Prostate gland (tissue), 2 donors: Measurements from ENCODE around the gene NKX1-2. TPM values are rescaled to one million over a fixed set of nuclear protein-coding genes. Genes with fewer than 3 reads are reported as not detected.

Experiments used
- DNase-seq: peaks from one replicate; pipeline ENCODE4 v3.0.0-alpha.2; 2019; ENCODE audit warnings: low spot score
- H3K27ac ChIP-seq, 2 donors: fragments of 200-600 bp; sonication (generic); 2 replicates each; pipeline ENCODE4 v1.5.1; 2017 to 2019
- H3K27me3 ChIP-seq: fragments of 200-600 bp; sonication (generic); replicated peaks from 2 replicates; pipeline ENCODE4 v1.5.1; 2019; ENCODE audit not compliant: insufficient read depth
- H3K36me3 ChIP-seq, 2 donors: fragments of 200-600 bp; sonication (generic); 1 replicate in 1 of 2; 2 replicates in 1 of 2; pipeline versions ENCODE4 v1.5.1 to v1.8.1; 2017 to 2019
- H3K4me1 ChIP-seq: fragments of 200-600 bp; sonication (generic); replicated peaks from 2 replicates; pipeline ENCODE4 v1.5.1; 2019
- H3K4me3 ChIP-seq, 2 donors: fragments of 200-600 bp; sonication (generic); 2 replicates each; pipeline ENCODE4 v1.5.1; 2017 to 2019
- H3K9me3 ChIP-seq: fragments of 200-600 bp; sonication (generic); 2 replicates; pipeline ENCODE4 v1.5.1; 2017
- POLR2A ChIP-seq: fragments of 450-650 bp; IDR thresholded peaks from one replicate; pipeline ENCODE4 v1.6.1; 2016; ENCODE audit warnings: antibody characterized with exemption, mild to moderate bottlenecking
- POLR2AphosphoS5 ChIP-seq: sonication (generic); formaldehyde crosslinking; IDR thresholded peaks from one replicate; pipeline ENCODE4 v1.6.1; 2017; ENCODE audit warnings: antibody characterized with exemption
- WGBS: methylation state at CpG from one replicate; pipeline ENCODE4 v1.1.5; 2018; 5-methylcytosine and 5-hydroxymethylcytosine counted together
- intact Hi-C: fragments of 100-400 bp; cut with DNase I; formaldehyde crosslinking; loops from one replicate; pipeline ENCODE4 v1.14.2; 2022
- total RNA-seq, 2 donors: library from RNA; depleted of rRNA; stranded (reverse); fragments of >200 nt; gene quantifications; one replicate each; pipeline ENCODE4 v1.1.0, GENCODE V29; 2016
- TF ChIP-seq, protein P1 (sequence below), 4 experiments: fragments of 200-600 bp in 2 of 4; fragments of 450-650 bp in 2 of 4; sonication (generic) in 2 of 4; IDR thresholded peaks; 1 replicate in 3 of 4; 2 replicates in 1 of 4; pipeline ENCODE4 v1.5.1; 2016 to 2019; ENCODE audit warnings: antibody characterized with exemption in 4 of 4, mild to moderate bottlenecking in 2 of 4, moderate library complexity in 2 of 4

The NKX1-2 gene
- total RNA-seq, 2 donors from 2014 or later: 0.14 to 0.85 TPM

DNA sequence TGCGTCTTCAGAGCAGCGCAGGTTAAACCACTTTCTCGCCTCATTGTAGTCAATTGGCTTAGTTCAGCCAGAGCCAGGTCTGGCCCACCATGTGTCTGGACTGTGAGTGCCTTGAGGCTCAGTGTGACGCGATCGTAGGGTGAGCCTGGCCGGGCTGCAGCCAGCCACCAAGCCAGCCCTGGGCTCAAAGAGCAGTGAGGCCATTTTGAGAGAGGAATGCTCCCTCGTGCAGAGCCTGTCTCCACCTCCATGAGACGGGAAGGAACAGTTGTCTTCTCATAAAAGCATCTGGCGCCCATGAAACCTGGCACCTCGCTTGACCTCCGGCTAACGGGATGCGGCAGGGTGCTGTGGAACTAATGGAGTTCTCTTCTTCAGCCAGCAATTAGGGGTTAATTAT, 46.3 kb upstream of the NKX1-2 start:
- Histone ChIP-seq H3K36me3 (no peaks in the 10 kb centered on the region), H3K4me1 (peaks cover 7% of the 10 kb centered on the region), H3K27ac (no peak overlapping the region), H3K4me3 (no peak overlapping the region), H3K27me3 (no peaks in the 10 kb centered on the region), H3K9me3 (no peaks in the 10 kb centered on the region)
- 94% methylated on average over 14 of the region's 14 CpGs for WGBS
- TF ChIP-seq, protein P1, sequence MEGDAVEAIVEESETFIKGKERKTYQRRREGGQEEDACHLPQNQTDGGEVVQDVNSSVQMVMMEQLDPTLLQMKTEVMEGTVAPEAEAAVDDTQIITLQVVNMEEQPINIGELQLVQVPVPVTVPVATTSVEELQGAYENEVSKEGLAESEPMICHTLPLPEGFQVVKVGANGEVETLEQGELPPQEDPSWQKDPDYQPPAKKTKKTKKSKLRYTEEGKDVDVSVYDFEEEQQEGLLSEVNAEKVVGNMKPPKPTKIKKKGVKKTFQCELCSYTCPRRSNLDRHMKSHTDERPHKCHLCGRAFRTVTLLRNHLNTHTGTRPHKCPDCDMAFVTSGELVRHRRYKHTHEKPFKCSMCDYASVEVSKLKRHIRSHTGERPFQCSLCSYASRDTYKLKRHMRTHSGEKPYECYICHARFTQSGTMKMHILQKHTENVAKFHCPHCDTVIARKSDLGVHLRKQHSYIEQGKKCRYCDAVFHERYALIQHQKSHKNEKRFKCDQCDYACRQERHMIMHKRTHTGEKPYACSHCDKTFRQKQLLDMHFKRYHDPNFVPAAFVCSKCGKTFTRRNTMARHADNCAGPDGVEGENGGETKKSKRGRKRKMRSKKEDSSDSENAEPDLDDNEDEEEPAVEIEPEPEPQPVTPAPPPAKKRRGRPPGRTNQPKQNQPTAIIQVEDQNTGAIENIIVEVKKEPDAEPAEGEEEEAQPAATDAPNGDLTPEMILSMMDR (IDR thresholded peaks at IDR 0.05): no peak
- no peak for TF ChIP-seq POLR2AphosphoS5
- no peak for TF ChIP-seq POLR2A
- DNase-seq: no peak
- intact Hi-C loops: no loop called here

DNA sequence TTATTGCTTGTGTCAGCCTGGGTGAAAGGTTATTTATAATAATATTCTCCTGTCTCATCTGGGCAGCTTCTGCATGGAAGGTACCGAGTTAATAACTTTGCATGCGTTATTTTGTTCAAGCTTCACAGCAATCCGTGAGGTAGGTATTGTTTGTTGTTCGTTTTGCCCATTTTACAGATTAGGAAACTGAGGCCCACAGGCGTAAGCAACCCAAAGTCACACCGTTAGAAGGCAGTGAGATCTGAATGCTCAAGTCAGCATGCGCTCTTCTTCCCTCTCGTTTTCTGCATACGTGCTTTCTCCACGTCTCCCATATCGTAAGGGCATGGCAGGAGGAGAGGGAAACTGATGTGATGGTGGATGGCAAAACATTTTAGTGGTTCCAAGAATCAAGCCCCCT, 45.9 kb upstream of the NKX1-2 start:
- DNase-seq: no peak
- Histone ChIP-seq H3K9me3 (no peaks in the 10 kb centered on the region), H3K27ac (no peak overlapping the region), H3K4me3 (no peak overlapping the region), H3K36me3 (no peaks in the 10 kb centered on the region), H3K4me1 (peaks cover 7% of the 10 kb centered on the region), H3K27me3 (no peaks in the 10 kb centered on the region)
- 95% methylated on average over 11 of the region's 11 CpGs for WGBS
- intact Hi-C loops: no loop called here
- TF ChIP-seq POLR2AphosphoS5: no peak
- no peak for TF ChIP-seq POLR2A
- TF ChIP-seq, protein P1 (IDR thresholded peaks at IDR 0.05): no peak

DNA sequence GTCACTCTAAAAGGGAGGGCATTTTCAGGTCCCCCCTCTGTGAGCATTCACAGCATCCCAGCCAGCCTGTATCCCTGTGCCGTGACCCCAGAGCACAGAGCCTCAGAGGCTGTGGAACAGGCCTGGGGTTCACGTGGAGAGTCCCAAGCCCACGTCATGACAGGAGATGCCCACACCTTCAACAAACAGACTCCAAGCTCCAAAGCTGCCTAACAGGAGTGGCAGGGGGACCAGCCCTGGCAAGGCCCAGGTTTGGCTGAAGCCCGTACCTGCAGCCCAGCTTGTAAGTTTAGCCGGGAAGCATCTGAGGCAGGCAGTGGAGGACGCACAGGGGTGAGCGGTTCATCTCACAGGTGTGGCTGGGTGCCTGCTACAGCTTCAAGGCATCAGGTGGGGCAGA, 45.3 kb upstream of the NKX1-2 start:
- Histone ChIP-seq H3K27ac (no peak overlapping the region), H3K36me3 (no peaks in the 10 kb centered on the region), H3K9me3 (no peaks in the 10 kb centered on the region), H3K27me3 (no peaks in the 10 kb centered on the region), H3K4me1 (peaks cover 7% of the 10 kb centered on the region), H3K4me3 (no peak overlapping the region)
- TF ChIP-seq POLR2AphosphoS5 (peak; percentile 39), POLR2A (no peak)
- peak; percentile 60 for DNase-seq
- WGBS: 51% methylated on average over 7 of the region's 7 CpGs
- intact Hi-C loops: no loop called here

DNA sequence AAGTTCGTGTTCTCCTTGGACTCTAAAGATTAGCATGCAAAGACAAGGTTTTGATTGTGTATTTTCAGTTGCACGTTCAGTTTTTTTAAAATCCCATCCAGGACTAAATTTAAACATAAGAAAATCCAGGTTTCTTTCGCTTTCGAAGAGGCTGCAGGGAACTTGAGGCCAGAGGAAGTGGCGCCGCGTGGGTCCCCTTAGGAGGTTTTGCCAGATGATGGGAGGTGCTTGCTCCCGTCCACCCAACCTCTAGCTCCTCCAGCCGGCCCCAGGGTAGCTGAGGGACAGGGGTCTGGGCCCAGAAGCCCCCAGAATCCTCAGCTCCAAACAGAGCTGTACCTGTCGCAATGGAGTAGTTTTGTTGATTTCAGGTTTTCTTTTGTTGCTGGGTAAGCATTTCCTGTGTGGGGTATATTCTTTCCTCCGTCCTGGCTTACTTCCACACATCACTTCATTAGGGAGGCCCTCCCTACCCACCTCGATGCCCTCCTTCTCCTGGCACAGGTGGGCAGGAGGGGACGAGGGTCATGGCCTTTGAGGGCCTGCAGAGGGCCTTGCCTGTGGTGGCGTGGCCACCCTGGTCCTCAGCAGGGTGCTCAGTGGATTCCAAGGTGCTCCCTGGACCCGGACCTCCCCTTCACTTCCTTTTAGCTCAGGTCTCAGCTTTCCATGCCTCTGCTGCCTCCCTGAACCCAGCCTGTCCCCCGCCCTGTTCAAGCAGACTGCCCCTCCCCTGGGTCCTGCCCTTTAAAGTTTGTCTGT, 44.4 kb upstream of the NKX1-2 start:
- no peaks in the 10 kb centered on the region for H3K27me3 ChIP-seq
- no peak for DNase-seq
- H3K27ac ChIP-seq: no peak overlapping the region
- no peak overlapping the region for H3K4me3 ChIP-seq
- intact Hi-C loops: no loop called here
- TF ChIP-seq POLR2AphosphoS5: no peak
- TF ChIP-seq POLR2A: no peak
- TF ChIP-seq, protein P1 (IDR thresholded peaks at IDR 0.05): no peak
- no peaks in the 10 kb centered on the region for H3K9me3 ChIP-seq
- H3K36me3 ChIP-seq: no peaks in the 10 kb centered on the region
- WGBS: 77% methylated on average over 16 of the region's 16 CpGs
- peaks cover 7% of the 10 kb centered on the region for H3K4me1 ChIP-seq

DNA sequence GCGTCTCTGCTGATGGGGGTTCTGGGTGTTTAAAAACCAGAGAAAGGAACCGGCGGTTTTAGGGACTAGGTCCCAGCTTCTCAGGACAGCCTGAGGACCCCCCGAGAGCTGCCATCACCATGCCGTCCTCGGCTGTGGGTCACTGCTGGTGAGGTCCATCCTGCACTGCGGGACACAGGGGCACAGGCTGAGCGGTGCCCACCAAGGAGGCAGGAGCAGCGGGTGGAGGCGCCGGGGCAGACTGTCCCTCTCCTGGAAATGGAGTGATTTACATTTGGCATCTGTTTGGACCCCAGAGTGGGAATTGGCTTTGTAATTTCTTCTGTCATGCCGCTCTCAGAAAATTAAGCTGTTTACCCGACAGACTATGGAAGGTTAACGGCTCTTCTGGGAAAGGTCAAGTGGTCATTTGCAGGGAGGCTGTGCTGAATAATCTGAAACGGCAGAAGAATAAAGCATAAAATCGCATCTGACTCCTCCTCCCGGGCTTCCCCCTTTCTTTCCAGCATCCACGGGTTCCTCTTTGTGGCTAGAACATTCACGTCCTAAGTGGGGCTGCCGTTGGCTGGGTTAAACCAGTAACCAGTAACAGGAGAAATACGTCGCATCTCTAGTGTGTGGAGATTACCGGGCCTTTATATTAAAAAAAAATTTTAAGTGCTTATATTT, 43.5 kb upstream of the NKX1-2 start:
- no peak overlapping the region for H3K27ac ChIP-seq
- 79% methylated on average over 23 of the region's 23 CpGs for WGBS
- DNase-seq: no peak
- H3K4me1 ChIP-seq: peaks cover 7% of the 10 kb centered on the region
- H3K36me3 ChIP-seq: no peaks in the 10 kb centered on the region
- no peaks in the 10 kb centered on the region for H3K27me3 ChIP-seq
- intact Hi-C loops: no loop called here
- no peaks in the 10 kb centered on the region for H3K9me3 ChIP-seq
- no peak overlapping the region for H3K4me3 ChIP-seq
- TF ChIP-seq POLR2AphosphoS5: no peak
